GM11168 (cell line): ENCODE measurements around the gene UBE4B.
"Not testable (repeated sequence)": the region's sequence is repeated elsewhere in the genome, so short reads cannot be mapped to it uniquely, and the experiment has no call there.

ENCODE experiments used
- in situ Hi-C: fragments of 300-500 bp; cut with MboI; formaldehyde crosslinking; loops from one replicate; pipeline ENCODE4 v1.12.0; 2022; ENCODE audit warnings: low sequenced_read_pairs; ENCODE audit not compliant: unreplicated experiment

Gene UBE4B

DNA sequence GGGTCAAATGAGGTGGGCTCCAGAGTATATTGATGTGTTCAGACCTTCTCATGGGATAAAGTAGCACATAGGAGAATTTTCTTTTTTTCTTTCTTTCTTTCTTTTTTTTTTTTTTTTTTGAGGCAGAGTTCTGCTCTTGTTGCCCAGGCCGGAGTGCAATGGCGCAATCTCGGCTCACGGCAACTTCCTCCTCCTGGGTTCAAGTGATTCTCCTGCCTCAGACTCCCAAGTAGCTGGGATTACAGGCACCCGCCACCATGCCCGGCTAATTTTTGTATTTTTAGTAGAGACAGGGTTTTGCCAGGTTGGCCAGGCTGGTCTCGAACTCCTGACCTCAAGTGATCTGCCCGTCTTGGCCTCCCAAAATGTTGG lies 74.7 kb downstream of the UBE4B start:
- in situ Hi-C loops: not testable (repeated sequence)

DNA sequence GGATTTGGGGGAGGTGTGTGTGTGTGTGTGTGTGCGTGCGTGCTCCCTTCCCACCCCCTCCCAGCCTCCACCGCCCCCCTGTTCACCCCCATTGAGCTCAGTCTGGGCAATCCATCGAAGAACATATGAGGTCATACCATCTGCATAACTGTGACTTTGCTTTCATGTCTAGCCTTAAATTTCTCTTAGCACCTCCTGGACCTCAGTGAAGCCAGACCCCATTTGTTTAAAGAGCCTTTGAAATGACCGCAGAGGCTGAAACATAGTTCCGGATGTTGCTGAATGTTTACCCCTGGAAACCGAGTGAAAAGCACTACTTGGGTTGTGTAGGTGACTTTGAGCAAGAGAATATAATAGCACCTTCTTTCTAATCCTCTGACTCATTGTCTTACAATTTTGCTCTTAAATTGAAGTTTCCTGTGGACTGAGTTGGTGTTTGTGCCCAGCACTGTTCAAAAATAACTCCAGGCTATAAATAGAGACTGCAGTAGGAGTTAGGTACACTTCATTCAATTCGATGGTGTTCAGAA lies 75.4 kb downstream of the UBE4B start:
- in situ Hi-C loops: no loop called here

DNA sequence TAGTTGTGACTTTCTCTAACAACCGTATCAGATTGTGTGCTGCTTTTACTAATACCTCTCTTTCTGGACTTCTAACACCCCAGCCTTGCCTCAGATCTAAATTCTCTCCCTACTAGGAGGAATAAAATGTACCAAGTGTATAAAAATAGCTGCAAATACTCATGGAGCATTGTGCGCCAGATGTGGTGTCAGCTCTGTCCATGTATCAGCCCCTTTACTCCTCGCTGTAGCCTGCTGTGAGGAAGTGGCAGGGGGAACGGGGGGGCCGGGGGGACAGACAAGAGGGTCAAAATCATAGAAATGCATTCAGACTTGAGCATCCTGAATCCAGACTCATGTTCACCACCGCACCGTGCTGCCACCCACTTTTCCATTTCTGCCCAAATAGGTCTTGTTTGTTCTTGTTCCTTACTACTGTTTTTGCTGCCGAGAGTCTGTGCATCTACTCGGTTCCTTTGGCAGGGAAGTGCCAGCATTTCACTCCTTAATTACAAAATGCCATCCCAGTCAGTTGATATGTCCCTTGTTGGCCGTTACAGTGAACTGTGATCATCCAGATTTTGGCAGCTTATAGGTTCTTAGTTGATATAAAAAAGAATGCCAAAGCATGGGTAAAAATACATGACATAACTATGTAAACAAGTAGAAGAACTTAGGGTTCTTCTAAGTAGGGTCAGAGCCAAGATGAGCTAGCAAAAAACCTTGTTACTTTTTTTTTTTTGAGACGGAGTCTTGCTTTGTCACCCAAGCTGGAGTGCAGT lies 76.4 kb downstream of the UBE4B start:
- in situ Hi-C loops: no loop called here

DNA sequence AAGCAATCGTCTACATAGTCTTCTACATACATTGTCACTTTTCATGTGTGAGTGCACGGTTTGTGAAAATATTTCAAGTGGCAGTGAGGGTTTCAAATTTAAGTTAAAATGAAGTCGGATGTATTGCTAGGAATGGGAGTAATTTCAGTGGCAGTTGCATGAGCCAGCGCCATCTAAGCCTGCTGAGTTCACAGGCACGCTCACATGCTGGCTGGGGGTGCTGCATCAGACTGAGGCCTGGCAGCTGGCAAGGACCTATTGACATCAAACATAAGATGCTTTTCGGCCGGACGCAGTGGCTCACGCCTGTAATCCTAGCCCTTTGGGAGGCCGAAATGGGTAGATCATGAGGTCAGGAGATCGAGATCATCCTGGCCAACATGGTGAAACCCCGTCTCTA lies 80.7 kb downstream of the UBE4B start:
- in situ Hi-C loops: no loop called here

DNA sequence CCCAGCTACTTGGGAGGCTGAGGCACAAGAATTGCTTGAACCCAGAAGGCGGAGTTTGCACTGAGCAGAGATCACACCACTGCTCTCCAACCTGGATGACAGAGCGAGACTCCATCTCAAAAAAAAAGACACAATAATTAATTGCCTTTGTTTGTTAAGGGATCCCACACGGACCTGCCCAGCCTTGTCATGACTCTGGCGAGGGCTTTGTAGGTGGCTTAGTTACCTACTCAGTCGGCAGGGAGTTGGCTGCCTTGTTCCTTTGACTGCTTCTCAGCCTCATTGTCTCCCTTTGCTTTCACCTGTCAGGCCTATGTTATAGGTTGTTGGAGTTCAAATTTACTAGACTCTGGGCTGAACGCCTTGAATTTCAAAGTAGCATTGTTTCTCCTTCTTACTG lies 82.0 kb downstream of the UBE4B start:
- in situ Hi-C loops: no loop called here

DNA sequence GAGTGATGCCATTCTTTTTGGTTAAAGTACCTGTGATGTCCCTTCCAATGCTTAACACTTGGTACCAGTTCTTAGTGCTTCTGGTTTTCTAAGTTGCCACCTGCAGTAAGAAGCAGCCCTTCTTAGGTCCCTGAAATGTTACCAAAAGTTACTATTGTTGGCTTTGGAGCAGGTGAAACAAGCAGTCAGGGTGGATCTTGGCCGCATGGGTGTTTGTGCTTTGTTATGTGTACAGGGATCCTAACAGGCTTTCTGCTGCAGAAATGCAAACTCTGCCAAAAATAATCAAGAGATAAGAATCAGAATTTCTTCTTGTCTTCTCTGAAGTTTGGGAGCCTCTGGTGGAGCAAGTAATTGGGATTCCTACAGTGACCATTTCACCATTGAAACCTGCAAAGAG lies 84.4 kb downstream of the UBE4B start:
- in situ Hi-C loops: no loop called here

DNA sequence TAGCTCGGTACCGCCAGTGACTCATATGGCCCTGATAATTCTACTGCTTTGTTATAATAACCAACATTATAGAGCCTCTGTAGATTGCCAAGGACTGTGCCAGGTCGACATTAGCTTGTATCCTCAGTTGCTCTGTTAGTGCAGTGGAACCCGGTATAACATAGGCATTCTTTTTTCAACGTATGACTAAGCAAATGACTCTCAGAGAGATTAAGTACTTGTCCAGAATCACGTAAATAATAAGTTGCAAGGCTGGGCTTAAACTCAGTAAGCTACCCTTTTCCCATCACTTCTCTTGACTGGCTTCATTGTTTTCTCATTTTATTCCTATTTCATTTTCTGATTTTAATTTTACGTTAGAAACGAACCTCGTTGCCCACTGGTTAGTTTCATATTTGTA lies 85.1 kb downstream of the UBE4B start:
- in situ Hi-C loops: no loop called here

DNA sequence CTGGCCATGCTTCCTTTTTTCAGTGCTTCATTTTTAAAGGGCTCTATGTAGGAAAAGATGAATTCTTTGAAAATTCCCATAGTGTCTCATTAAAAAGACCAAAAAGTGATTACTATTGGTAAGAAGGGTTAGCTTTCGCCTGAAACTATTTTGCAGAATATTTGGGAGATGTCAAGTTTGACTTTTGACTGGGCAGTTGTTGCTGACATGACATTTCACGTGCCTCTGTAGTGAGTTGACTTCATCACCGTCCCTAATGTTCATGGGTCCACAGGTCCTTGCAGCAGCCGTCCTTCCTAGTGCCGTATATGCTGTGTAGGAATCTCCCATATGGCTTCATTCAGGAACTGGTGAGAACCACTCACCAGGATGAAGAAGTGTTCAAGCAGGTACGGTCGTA lies 88.9 kb downstream of the UBE4B start:
- in situ Hi-C loops: no loop called here

DNA sequence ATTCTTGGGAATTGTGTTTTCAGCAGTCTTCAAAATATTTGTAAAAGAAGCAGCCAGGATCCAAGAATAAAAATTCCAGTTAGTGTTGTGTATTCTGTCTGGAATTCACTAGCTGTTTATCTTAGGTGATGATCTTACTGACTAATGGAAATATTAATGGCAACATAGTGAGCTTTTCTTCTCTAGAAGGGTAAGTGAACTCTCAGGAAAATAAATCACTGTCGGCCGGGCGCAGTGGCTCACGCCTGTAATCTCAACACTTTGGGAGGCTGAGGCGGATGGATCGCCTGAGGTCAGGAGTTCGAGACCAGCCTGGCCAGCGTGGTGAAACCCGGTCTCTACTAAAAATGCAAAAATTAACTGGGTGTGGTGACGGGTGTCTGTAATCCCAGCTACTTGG lies 90.2 kb downstream of the UBE4B start:
- in situ Hi-C loops: no loop called here

DNA sequence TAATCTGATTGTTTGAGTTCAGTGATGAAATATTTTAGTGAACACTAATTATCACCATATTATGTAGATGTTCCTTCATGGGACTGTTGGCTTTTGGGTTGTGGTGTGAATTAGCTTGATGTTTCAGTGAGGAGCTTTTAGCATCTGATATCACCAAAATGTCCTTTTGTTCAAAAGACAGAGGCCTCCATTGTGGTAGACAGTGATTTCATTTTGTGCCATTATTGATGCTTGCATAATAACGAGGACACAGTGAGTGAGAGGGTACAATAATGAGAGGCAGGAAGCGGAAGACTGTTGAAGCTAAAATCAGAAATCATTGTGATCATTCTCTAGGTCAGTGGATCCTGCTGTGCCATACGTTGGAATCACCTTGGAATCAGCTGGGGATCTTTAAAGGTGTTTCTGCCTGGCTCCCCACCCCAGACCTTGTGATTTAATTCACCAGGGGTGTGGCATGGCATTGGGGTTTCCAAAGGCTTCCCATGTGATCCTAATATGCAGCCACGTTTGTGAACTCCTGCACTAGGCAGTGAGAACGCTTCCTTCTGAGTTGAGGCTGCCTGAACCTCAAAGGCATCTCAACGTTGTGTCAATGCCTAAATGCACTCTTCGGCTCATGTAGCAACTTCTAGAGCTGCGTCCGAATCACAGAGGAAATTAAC lies 95.5 kb downstream of the UBE4B start:
- in situ Hi-C loops: no loop called here

DNA sequence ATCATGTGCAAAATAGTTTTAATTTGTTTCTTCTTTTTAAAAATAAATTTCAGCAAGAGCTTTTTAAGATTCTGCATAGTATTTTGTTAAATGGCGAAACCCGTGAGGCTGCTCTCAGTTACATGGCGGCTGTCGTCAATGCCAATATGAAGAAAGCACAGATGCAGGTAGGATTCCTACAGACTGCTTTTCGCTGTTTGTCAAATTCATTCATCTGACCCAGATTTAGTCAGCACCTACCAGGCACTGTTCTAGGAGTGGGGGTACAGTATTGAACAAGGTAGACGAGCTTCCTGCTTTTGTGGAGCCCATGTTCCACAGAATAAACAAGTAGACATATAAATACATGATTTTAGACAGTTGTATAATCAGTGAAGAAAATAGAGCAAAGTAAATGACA lies 99.6 kb downstream of the UBE4B start:
- in situ Hi-C loops: no loop called here

DNA sequence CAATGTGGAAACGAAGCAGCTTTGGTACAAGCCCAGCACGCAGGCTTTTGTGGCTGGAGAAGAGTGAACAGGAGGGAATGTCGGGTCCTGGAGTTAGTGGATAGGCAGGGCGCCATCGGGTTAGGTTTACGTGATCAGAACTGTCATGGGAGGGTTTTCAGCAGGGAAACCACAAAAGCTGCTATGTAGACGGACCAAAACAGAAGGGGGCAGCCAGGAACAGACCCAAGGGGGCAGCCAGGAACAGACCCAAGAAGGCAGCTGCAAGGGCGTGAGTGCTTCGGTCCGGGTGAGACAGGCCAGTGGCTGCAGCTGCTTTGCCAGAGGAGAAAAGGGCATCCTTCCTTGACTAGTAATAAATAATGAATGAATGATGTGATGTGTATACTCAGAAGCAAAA lies 100.1 kb downstream of the UBE4B start:
- in situ Hi-C loops: no loop called here

DNA sequence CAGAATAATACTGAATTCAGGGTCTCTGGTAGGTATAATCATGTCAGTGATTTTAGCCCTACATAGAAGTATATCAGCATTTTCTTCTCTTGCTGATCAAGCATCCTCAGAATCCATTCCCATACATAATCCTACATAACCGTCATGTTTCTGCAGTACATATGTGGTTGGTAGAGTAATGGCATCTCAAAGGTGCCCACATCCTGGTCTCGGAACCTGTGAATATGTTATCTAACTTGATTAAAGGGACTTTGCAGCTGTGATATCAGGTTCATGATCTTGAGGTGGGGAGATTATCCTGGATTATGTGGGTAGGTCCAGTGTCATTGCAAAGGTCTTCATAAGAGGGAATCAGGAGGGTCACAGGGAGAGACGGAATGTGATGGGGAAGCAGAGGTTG lies 108.2 kb downstream of the UBE4B start:
- in situ Hi-C loops: no loop called here

DNA sequence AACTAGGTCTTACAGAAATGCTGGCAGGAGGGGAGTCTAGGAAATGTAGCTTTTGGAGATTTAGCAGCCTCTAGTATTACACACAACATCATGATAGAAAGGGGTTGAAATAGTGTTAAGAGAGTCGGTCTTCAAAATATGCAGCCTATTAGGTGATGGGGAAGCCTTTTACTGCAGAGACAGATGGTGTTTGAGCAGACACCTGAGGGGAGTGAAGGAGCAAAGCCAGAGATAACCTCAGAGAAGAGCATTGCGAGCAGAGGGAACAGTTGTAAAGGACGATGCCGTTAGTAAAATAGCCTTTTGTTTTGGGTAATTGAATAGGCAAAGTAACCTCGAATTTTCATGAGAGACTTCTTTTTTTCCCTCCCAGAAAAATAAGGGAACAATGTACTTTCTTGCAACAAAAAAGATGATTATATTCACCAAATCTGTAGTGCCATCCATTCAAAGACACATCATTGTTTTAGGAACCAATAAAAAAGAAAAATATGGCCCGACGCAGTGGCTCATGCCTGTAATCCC lies 111.3 kb downstream of the UBE4B start:
- in situ Hi-C loops: no loop called here

DNA sequence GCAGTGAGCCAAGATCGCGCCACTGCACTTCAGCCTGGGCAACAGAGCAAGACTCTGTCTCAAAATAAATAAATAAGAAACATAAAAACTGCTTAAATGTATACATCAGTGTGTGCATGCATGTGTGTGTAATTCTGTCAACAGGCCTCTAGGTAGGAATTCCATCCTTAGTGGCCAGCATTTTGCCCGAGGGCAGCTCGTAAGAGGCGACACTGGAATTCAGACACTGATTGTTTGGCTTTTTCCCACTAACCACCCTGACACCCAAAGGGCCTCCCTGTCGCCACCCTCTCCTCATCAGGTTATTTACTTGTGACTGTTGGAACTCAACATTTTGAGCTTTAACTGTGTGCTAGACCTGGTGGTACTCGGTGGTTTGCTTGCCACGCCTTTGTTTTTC lies 113.6 kb downstream of the UBE4B start:
- in situ Hi-C loops: no loop called here

DNA sequence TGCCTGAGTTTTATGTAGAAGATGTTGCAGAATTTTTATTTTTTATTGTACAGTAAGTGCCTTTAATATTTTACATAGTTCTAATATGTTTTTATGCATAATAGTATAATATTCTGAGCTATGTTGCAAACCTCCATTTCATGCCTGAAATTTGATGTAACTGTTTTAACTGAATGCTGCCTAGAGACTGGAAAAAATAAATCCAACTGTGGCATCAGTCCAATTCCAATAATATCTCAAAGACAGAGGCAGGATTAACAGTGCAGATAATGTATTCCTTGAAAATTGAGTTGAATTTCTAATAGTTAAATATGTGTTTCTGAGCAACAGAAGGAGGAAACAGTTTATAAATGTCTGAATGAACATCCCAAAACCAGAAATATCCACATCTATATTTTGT lies 116.5 kb downstream of the UBE4B start:
- in situ Hi-C loops: no loop called here

DNA sequence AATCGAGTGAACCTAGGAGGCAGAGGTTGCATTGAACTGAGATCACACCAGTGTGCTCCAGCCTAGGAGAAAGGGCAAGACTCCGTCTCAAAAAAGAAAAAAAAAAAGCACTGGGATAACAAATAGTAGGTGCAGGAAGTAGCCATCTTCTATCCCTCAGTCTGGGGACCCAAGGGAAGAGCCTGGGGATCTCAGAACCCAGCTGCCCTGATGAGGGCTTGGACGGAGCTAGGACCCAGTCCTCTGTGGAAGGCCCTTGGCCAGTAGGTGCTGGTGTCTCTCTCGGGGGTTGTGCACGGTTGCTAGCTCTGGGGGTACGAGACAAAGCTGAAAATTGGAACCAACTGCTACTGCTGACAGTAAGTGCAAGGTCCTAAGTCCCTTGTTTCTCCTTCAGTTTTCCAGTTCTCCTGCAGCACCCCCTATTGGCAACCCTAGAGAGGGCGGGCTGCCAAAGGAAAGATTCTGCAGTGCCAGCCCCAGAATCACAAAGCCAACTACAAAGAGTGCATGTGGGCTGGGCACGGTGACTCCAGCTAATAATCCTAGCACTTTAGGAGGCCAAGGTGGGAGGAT lies 120.0 kb downstream of the UBE4B start:
- in situ Hi-C loops: loop anchor here (5.0 kb wide), 1 partner anchor 75 kb away; no protein-coding TSS in a partner anchor

DNA sequence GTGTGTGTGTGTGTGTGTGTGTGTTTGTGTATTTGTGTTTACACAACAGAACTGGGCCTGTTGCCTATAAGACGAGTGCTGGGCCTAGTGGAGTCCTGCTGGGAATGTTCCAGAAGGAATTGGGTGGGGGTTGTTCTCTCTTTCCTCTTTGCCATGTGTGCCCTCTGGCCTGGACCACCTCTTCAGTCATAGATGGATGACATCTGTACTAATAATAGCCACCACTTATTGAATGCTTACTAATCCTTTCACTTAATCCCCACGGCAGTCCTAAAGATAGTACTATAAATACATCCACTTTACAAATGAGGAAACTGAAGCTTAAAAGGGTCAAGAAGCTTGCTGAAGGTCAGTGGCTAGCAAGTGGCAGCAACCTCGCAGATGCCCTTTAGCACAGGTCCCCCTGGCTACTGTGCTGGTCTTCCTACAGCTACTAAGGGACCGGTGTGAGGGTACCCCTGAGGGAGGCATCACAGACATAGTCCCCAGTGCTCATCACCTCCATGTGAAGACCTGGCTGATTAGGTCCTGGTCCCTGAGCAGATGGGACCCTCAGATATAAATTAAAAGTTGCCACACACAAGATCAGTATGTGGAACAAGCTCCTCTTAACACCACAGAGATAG lies 122.4 kb downstream of the UBE4B start:
- in situ Hi-C loops: no loop called here

DNA sequence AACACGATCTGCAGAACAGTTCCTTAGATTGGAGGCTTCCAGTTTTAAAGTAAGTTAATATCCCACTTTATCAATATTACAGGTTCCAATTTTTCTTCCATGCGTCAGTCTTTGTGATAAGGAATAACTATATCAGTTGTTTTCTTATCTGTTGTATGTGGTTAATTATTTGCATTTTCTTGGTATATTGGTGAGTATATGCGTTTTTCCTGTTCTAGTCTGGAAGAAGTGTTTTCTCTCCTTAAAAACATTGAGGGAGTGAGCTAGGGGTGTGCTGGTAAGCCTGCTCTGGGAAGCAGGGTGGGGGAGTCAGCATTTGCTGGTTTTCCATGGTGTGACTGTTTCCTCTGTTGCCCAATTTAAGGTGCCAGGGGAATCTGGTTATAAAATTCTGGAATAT lies 127.4 kb downstream of the UBE4B start:
- in situ Hi-C loops: no loop called here

DNA sequence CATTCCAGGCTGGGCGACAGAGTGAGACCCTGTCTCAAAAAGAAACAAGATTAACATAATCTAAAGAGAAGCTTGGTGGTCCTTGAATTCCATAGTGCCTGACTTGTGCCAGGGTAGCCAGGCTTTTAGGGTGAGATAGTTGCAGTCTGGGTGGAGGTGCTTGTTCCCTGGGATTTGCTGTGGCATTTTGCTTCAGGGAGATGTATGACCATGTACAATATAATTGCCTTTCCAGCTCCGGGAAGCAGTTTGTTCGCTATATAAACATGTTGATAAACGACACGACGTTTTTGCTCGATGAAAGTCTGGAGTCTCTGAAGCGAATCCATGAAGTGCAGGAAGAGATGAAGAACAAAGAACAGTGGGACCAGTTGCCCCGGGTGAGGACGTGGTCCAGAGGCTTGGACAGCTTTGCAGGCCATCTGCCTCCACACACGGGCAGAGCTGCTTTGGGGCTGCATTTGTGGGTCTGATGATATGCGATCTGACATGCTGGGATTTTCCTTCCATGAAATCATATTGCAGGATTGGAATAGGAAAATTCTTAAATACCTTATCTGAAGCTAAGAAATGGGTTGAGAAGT lies 128.2 kb downstream of the UBE4B start:
- in situ Hi-C loops: no loop called here
